GM21737 (cell line): ENCODE results near the gene CTXND1.

Experiments
- ATAC-seq: cut with Tn5 transposase; IDR thresholded peaks from one replicate; pipeline ENCODE4 v1.9.1; 2021; ENCODE audit warnings: mild to moderate bottlenecking, moderate library complexity; ENCODE audit not compliant: unreplicated experiment

The CTXND1 gene

GRCh38 chr15:80183886-80184285, 68.1 kb downstream of the CTXND1 start:
- no peak for ATAC-seq

GRCh38 chr15:80183306-80183705, 68.7 kb downstream of the CTXND1 start:
- no peak for ATAC-seq

- ATAC-seq: no peak
Measured at GRCh38 chr15:80182611-80183261, 69.3 kb downstream of the CTXND1 start.

GRCh38 chr15:80180986-80181385, 71.0 kb downstream of the CTXND1 start:
- no peak for ATAC-seq

- no peak for ATAC-seq
Measured at GRCh38 chr15:80180468-80180867, 71.5 kb downstream of the CTXND1 start.

GRCh38 chr15:80179935-80180334, 72.1 kb downstream of the CTXND1 start:
- ATAC-seq: no peak

- ATAC-seq: no peak
Measured at GRCh38 chr15:80179025-80179759, 72.8 kb downstream of the CTXND1 start.

- ATAC-seq: no peak
Measured at GRCh38 chr15:80177156-80177555, 74.9 kb downstream of the CTXND1 start.

- no peak for ATAC-seq
Measured at GRCh38 chr15:80176443-80176842, 75.6 kb downstream of the CTXND1 start.

- no peak for ATAC-seq
Measured at GRCh38 chr15:80175436-80175835, 76.6 kb downstream of the CTXND1 start.

GRCh38 chr15:80174017-80174746, 77.8 kb downstream of the CTXND1 start:
- no peak for ATAC-seq

- peak; percentile 77 for ATAC-seq
Measured at GRCh38 chr15:80173022-80173759, 78.8 kb downstream of the CTXND1 start.

- ATAC-seq: no peak
Measured at GRCh38 chr15:80172401-80172800, 79.6 kb downstream of the CTXND1 start.

GRCh38 chr15:80171787-80172186, 80.2 kb downstream of the CTXND1 start:
- ATAC-seq: no peak

- no peak for ATAC-seq
Measured at GRCh38 chr15:80170596-80170995, 81.4 kb downstream of the CTXND1 start.

GRCh38 chr15:80169768-80170357, 82.2 kb downstream of the CTXND1 start:
- no peak for ATAC-seq

- no peak for ATAC-seq
Measured at GRCh38 chr15:80168421-80168820, 83.6 kb downstream of the CTXND1 start.

- no peak for ATAC-seq
Measured at GRCh38 chr15:80167936-80168335, 84.1 kb downstream of the CTXND1 start.

- ATAC-seq: no peak
Measured at GRCh38 chr15:80163897-80164296, 88.1 kb downstream of the CTXND1 start.

- ATAC-seq: no peak
Measured at GRCh38 chr15:80163217-80163616, 88.8 kb downstream of the CTXND1 start.

GRCh38 chr15:80162059-80162554, 89.9 kb downstream of the CTXND1 start:
- no peak for ATAC-seq
